Measurements from ENCODE around the gene UNC13A.

The UNC13A gene

DNA sequence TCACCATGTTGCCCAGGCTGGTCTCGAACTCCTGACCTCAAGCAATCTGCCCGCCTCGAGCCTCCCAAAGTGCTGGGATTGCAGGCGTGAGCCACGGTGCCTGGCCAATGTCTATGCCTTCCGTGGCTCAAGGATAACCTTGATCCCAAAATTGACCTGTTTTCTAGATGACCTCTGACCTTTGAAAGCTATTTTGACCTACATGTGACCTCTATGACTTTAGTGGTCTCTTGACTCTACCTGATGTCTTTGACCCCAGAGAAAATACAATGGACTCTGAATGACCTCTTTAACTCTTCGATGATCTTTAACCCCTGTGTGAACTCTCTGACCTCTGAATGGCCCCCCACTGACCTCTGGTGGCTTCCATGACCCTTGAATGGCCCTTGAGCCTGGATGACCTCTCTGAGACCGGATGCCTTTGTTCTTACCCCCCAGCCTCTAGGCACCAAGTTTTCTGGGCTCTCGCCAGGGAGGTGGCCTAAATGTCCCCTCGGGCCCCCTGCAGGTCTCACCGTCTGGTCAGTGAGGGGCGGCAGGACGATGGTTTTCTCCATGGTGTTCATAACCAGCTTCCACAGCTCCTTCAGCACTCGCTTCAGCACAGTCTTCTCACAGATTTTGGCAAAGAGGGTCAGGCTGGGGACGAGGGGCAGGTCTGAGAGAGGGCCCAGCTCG is 63.7 kb downstream of the UNC13A start:
- DNase-seq, result no peak

DNA sequence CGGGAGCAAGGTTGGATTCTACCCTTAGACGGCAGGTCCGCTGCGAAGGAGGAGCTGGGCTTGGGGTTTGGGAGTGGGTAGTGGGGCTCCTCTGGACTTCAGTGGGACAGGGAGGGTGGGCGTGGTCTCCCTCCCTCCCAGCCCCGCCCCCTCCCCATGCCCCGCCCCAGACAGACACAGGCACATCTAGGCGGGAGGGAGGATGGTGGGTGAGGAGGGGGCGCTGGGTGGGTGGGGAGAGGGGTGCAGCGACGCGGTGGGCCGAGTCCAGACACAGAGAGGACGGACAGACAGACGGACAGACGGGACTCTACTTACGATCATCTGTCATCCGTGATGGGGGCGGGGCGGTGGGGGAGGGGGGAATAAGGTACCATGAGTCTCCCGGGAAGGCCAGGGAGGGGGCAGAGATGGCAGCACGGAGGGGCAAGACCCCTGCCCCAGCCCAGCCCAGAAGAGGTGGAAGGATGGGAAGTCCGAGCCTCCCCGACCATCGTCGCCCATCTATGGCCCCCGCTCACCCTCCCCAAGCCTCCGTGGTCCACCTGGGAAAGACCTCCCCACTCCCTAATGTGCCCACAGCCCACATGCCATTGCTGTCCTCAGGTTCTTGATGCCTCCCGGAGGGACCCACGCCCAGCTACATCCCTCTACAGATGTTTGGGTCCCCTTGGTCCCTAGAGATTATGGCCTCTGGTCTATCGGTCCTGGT is 64.8 kb downstream of the UNC13A start:
- no peak for DNase-seq

DNA sequence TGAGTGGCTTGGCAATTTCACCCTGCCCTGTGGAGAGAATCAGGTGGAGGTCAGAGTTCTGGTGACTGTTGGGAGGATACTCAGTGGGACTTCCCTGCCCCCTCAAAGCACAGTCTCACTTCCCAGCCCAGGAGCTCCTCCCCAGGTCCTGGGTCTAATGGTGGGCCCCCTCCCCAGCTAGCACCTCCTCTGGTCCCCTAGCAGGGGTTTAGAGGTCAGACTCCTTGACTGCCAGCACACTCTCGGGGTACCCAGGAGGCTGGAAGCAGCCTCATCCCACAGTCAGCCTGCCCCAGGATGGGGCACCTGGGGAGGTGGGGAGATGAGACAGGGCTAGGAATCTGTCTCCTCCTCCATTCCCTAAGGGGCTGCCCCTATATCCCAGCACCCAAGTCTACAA is 67.5 kb downstream of the UNC13A start:
- no peak for DNase-seq

- no peak for DNase-seq
These were observed 69.2 kb downstream of the UNC13A start for GRCh38 chr19:17618936-17619335.

DNA sequence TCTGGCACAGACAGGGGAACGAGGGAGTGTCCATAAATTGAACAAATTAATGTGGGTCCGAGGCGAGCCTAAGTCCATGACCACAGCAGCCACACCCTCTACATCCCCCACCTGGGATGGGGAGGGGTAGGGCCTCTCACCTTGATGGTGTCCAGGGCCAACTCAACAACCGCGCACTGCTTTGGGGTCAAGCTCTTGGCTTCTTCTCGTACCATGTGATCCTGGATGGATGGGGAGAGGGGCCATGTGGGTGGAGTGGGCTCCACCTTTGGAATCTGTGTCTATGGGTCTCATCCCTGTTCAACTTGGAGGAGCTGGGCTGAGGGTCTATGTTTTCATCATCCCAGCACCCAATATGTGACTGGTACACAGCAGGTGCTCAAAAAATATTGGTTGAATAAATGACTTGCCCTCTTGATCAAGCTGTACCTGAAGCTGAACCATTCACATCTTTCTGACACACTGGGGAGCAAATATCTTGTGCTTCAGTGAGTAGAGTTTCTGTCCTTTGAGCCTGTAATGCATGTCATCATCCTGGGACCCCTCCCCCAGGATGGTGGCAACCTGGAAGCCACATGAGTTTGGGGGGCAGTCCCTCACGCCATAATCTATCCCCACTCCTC is 69.8 kb downstream of the UNC13A start:
- DNase-seq, result no peak

GRCh38 chr19:17617807-17618192 is 70.4 kb downstream of the UNC13A start:
- DNase-seq, result no peak

- no peak for DNase-seq
These were observed 71.0 kb downstream of the UNC13A start for GRCh38 chr19:17616961-17617806.

- no peak for DNase-seq
These were observed 71.5 kb downstream of the UNC13A start for GRCh38 chr19:17616686-17616960.

DNA sequence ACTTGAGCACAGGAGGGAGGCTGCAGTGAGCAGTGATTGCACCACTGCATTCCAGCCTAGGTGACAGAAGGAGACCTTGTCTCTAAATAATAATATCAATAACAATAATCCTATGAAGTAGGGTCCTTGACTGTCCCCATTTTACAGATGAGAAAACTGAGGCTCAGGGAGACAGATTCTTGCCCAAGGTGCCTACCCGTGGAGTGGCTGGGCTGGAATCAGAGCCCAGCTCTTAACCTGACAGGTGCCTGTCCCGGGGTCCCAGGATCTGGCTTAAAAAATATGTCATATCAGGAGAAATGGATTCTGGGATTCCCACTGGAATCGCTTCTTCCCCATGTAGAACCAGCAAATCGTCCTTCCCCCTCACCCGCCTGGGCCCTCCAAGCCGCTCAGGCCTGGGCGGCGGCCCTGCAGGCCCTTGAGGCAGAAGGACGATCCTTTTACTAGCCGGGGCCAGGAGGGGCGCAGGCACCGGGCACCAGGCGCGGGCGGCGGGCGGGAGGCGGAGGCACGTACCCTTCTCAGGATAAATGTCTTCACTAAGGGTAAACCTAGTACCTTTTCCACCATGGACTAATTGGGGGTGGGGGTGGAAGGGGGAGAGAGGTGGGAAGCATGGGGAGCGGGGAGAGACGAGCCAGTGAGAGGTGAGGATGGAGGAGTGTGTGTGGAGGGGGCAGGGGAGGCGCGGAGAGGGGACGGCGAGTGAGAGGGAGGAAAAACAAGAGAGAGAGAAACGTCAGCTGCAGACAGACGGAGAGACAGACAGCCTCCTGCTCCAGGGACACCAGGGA is 72.1 kb downstream of the UNC13A start:
- DNase-seq, result no peak

- DNase-seq, result no peak
These were observed 73.7 kb downstream of the UNC13A start for GRCh38 chr19:17614476-17614875.

DNA sequence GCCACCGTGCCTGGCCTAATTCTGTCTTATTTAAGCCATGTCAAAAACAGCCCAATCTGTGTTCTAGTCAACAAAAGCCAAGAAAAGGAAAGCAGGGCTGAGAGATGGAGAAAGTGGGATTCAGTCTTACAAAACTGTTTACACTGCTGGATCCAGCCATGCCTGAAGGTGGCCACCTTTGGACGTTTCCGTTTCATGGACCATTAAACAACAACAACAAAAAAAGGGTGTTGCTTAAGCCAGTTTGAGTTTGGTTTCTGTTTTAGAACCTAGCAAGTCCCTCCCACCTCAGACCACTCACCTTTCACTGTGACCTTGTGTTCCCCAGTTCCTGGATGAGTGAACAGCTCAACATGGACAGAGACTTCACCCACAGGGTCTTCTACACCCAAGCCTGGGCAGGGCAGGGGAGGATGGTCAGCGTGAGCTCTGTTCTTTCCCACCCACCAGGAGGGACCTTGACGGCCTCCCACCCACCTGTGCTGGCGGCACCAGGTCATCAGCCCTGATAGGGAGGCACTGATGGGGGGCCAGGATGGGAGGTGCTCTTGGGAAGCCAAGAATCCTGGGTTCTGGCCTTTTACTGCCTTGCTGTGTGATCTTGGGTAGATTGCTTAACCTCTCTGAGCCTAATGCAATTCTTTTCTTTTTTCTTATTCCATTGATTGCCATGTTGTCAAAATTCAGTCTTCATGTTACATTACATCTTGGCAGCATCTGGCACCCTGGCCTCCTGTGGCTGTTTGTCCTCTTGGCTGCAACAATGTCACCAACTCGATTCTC is 76.5 kb downstream of the UNC13A start:
- no peak for DNase-seq

DNA sequence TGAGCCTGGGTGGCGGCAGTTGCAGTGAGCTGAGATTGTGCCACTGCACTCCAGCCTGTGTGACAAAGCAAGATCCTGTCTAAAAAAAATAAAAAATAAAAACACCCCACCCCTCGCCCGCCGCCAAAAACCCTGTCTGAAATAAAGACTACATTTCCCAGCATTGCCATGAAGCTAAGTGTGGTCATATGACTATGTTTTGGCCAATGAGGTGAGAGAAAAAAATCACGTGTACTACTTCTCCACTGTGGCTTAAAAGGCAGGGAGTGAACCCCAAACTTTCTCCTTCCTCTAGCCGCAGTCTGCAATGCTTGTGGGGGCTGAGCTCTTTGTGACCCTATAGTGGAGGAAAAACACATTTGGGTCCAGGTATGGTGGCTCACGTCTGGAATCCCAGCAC is 77.8 kb downstream of the UNC13A start:
- DNase-seq, result no peak

DNA sequence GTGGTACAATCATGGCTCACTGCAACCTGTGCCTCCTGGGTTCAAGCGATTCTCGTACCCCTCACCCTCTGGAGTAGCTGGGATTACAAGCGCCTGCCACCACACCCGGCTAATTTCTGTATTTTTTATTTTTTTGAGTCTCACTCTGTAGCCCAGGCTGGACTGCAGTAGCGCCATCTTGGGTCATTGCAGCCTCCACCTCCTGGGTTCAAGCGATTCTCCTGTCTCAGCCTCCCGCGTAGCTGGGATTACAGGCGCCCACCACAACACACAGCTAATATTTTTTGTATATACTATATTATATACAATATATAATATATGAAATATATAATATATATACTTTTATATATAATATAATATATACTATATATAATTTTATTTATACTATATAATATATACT is 80.2 kb downstream of the UNC13A start:
- no peak for DNase-seq

DNA sequence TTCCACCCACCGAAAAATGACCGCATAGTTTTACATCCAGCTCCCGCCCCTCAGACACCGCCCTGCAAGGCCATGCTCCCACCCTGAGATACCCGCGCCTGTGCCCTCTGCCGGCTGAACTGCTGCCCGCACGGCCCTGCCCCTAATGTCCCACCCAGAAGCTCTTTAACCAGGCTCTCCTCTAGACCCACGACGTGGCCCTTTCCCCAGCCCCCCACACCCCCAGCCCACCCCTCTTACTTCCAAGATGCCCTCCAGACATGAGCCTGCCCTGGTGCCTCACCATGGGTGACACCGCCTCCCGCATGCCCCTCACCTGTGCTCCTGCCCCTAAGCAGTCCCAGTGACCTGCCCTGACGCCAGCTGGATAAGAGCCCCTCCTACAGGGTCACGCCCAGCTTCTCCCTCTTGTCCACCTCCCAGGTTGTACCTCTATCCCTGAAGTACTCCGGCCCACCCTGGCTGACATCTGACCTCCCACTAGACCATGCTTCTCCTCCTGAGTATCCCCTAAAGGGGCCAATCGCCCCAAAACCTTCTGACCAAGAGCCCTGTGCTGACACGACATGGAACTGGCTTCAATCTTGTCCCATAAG is 81.5 kb downstream of the UNC13A start:
- no peak for DNase-seq

DNA sequence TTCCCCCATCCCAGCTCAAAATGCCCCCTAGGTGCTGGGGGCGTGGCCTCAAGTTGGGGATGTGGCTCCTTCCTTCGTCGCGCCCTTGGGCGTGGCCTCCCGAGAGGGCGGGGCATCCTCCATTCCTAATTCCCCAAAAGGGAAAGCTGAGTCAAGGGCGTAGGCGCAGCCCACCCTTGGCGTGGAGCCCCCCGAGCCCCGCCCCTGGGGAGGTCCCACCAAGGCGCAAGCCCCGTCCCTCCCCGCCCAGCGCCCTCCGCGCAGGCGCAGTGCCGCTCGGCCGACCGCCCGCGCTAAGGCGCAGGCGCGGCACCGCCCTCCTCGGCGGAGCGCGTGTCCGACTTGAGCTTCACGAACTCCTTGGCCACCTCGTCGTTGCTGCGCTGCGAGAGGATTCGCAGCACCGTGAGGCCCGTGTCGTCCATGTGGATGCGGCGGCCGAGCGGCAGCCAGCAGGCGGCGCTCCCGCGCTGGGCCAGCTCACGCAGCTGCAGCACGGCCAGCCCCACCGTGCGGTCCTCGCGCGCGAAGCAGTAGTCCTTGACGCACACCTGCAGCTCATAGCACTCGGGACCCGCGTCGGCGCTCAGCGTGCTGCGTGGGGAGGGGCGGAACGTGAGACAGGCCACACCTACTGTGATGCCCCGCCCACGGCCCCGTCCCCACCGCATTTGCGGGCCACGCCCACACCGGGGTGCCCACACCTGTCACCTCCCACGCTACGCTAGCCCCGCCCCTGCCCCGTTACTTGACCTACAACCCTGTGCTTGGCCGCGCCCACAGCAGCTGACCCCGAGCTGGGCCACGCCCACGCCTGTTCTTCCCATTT is 82.2 kb downstream of the UNC13A start:
- DNase-seq, result no peak

- DNase-seq, result no peak
These were observed 83.0 kb downstream of the UNC13A start for GRCh38 chr19:17605117-17605516.

- no peak for DNase-seq
These were observed 83.7 kb downstream of the UNC13A start for GRCh38 chr19:17604372-17605025.

GRCh38 chr19:17602872-17603510 is 85.2 kb downstream of the UNC13A start:
- no peak for DNase-seq

- DNase-seq, result no peak
These were observed 85.9 kb downstream of the UNC13A start for GRCh38 chr19:17602217-17602616.

DNA sequence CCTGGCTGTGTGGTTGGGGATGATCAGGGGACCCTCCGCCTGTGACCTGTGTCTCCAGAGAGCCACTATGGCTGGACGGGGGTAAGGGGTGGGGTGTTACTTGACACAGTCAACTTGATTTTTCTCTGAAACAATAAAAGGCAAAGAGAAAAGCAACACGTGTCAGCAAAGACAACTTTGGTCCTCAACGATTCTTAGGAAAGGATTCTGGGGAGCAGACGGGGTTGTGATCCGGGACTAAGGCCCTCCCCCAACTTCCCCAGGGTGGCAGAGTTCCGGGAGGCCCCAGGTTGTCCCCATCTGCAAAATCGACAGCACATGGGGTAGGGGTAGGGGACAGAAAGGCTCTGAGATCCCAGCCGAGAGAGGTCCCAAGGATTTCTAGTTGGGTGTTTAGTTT is 86.5 kb downstream of the UNC13A start:
- no peak for DNase-seq
